ENCODE data around the gene HDAC8.
"Not testable (repeated sequence)": the region's sequence is repeated elsewhere in the genome, so short reads cannot be mapped to it uniquely, and the experiment has no call there.

The HDAC8 gene

GRCh38 chrX:72572248-72573157, at the start of gene HDAC8:
Gene HDAC8 (minus strand): TSS chrX:72572843. CDS start chrX:72572761, 82 bp downstream.
- in situ Hi-C loops (cut with MboI; ENCODE audit: low sequenced_read_pairs) = no loop called here

GRCh38 chrX:72621625-72622485, 49.2 kb upstream of the HDAC8 start:
- in situ Hi-C loops (cut with MboI; ENCODE audit: low sequenced_read_pairs) = no loop called here

- in situ Hi-C loops (cut with MboI; ENCODE audit: low sequenced_read_pairs) = no loop called here
Measured at GRCh38 chrX:72621163-72621562, 48.5 kb upstream of the HDAC8 start.

GRCh38 chrX:72620550-72621145, 48.0 kb upstream of the HDAC8 start:
- in situ Hi-C loops (cut with MboI; ENCODE audit: low sequenced_read_pairs) = no loop called here

DNA sequence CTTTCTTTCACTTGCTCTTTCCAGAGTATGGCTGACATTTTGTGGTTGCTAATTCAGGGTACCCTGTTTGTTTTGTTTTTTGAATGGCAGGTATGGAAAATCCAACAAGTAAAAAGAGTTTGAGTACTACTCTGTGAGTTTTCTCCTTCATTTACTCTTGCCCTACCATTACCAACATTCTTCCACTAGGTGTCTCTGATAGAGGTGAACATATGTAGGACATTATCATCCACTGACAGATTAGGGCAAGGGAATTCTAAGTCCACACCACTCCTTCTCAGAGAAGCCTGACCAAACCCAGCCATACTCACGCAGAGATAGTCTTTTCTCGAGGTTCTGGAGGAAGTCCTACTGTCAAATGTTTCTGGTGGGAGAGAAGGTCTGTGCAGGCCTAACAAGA, 36.7 kb upstream of the HDAC8 start:
- in situ Hi-C loops (cut with MboI; ENCODE audit: low sequenced_read_pairs) = no loop called here

GRCh38 chrX:72604705-72605104, 32.1 kb upstream of the HDAC8 start:
- in situ Hi-C loops (cut with MboI; ENCODE audit: low sequenced_read_pairs) = no loop called here

GRCh38 chrX:72604112-72604511, 31.5 kb upstream of the HDAC8 start:
- in situ Hi-C loops (cut with MboI; ENCODE audit: low sequenced_read_pairs) = no loop called here

DNA sequence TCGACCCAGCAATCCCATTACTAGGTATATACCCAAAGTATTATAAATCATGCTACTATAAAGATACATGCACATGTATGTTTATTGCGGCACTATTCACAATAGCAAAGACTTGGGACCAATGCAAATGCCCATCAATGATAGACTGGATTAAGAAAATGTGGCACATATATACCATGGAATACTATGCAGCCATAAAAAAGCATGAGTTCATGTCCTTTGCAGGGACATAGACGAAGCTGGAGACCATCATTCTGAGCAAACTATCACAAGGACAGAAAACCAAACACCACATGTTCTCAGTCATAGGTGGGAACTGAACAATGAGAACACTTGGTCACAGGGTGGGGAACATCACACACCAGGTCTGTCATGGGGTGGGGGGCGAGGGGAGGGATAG, 18.4 kb upstream of the HDAC8 start:
- in situ Hi-C loops (cut with MboI; ENCODE audit: low sequenced_read_pairs) = not testable (repeated sequence)

DNA sequence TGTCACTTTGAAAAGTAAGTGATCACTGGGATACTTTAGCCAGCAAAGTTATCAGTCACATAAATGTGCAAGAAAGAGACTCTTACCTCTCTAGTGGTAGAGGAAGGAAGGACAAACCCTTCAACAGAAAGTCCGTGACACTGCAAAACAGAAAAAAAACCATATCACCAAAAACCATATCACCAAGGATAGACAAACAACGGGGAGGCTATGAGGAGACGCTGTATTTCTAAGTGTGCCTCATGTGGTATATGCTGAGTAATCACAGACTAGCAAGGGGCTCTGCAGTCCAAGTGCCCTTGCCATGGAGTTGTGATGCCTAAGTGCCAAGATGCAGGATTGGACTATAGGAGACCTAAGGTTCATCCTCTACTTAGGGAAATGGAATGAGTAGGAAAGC, 11.5 kb upstream of the HDAC8 start:
- in situ Hi-C loops (cut with MboI; ENCODE audit: low sequenced_read_pairs) = no loop called here

DNA sequence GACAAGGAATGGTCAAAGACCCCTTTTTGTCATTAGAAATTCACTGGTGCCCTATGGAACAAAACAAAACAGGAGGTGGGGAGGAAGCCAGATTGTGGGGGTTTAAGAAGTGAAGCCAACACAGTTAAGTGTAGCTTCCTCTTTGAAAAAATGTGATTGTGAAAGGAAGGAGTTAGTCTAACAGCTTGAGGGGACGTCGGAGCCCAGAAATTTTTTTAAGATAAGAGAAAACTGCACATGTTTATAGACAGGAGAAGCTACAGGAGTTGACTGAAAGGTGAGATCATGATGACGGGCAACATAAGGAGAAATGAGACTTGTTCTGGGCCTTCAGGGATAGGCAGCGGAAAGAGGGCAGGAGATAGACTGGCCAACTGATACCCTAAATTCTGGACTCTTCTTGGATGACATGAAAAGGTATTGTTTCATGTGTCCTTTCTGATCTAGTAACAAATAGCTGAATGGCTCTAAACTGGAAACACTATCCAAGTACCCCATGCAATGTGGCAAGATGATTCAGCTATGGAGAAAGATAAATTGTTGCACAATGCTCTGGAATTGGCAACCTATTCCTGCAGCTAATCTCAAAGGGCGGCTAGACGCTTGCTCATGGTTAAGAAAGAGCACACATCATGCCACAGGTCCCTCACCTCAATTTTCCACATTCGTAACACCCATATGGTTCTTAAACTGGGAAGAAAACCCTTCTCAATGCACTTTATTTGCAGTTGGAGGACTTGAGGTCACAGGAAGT, 3.7 kb upstream of the HDAC8 start:
- in situ Hi-C loops (cut with MboI; ENCODE audit: low sequenced_read_pairs) = no loop called here

DNA sequence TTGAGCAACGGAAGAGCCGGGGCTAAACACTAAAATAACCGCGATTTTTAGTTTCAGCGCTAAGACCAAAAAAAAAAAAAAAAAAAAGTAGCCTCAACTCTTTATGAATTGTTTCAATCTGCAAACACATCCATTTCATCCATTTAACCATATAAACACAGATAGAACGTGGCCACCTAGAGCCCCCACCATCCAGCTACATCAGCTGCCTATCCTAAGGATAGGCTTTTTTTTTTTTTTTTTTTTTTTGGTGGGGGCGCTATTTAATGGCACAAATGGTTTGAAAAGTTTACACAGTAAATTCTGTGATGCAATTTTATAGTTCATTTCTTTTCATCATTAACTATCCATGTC, 492 bp upstream of the HDAC8 start:
- in situ Hi-C loops (cut with MboI; ENCODE audit: low sequenced_read_pairs) = no loop called here

DNA sequence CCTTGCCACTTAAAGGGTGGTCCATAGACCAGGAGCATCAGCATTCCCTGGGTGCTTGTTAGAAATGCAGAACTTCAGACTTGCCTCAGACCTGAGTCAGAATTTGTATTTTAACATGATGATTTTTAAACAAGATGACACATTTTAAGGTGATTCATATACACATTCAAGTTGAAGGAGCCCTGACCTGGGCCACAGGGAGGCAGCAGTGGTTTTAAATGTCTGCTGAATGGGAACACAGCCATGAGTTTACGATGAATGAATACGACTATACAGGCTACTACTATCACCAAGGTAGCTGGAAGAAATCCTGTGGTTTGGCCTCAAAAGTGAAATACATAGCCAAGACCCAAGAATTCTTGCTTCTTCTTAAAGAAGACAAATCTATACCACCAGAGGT, 2.9 kb downstream of the HDAC8 start:
- in situ Hi-C loops (cut with MboI; ENCODE audit: low sequenced_read_pairs) = no loop called here

GRCh38 chrX:72568406-72569092, 4.1 kb downstream of the HDAC8 start:
- in situ Hi-C loops (cut with MboI; ENCODE audit: low sequenced_read_pairs) = no loop called here

DNA sequence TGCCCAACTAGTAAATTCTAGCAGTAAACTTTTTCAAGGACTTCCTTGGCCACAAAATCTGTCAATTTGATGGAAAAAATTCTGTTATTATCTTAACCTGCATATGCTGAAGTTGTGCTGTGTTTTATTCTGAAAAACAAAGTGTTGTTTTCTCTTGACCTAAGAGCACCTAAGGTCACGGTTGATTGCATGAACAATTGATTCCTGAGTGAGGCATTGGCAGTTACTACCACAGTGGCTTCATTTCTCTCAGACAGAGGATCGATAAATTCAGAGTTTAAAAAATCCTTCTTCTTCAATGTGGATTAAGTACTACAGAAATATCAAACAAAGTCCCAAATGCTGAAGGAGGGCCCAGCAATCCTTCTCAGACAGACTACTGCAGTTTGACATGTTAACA, 6.2 kb downstream of the HDAC8 start:
- in situ Hi-C loops (cut with MboI; ENCODE audit: low sequenced_read_pairs) = no loop called here

GRCh38 chrX:72559655-72560054, 13.0 kb downstream of the HDAC8 start:
- in situ Hi-C loops (cut with MboI; ENCODE audit: low sequenced_read_pairs) = not testable (repeated sequence)

GRCh38 chrX:72554448-72555140, 18.0 kb downstream of the HDAC8 start:
- in situ Hi-C loops (cut with MboI; ENCODE audit: low sequenced_read_pairs) = no loop called here

DNA sequence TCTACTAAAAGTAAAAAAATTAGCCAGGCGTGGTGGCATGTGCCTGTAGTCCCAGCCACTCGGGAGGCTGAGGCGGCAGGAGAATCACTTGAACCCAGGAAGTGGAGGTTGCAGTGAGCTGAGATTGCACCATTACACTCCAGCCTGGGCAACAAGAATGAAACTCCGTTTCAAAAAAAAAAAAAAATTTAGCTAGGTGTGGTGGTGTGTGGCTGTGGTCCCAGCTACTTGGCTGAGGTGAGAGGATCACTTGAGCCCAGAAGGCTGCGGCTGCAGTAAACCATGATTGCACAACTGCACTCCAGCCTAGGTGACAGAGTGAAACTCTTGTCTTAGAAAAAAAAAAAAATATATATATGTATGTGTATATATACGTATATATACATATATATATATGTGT, 20.2 kb downstream of the HDAC8 start:
- in situ Hi-C loops (cut with MboI; ENCODE audit: low sequenced_read_pairs) = not testable (repeated sequence)

- in situ Hi-C loops (cut with MboI; ENCODE audit: low sequenced_read_pairs) = loop anchor here (25.0 kb wide), 1 partner anchor 259 kb away; the partner anchor contains the start of gene RPS4X
Measured at GRCh38 chrX:72545990-72546389, 26.7 kb downstream of the HDAC8 start.

GRCh38 chrX:72540318-72540717, 32.3 kb downstream of the HDAC8 start:
- in situ Hi-C loops (cut with MboI; ENCODE audit: low sequenced_read_pairs) = loop anchor here (25.0 kb wide), 1 partner anchor 253 kb away; the partner anchor contains the start of gene RPS4X
